RWPE1 (cell line): Measurements from ENCODE around the gene STRN.

Experiments used
- CTCF ChIA-PET: fragments of 350-600 bp; sonication (Branson Sonifier 250); formaldehyde crosslinking; extraction: SDS; loops from one replicate; lab custom pipeline; 2021; lab: Yijun Ruan, JAX
- POLR2A ChIA-PET: fragments of 400-600 bp; formaldehyde crosslinking; extraction: SDS; loops from one replicate; lab custom pipeline; 2020; ENCODE audit warnings: antibody characterized with exemption; ENCODE audit not compliant: low non-redundant PET; lab: Yijun Ruan, JAX
- DNase-seq: peaks from one replicate; pipeline ENCODE4 v3.0.0; 2012; ENCODE audit warnings: low spot score
- H3K27ac ChIP-seq: fragments of 450-650 bp; 2 replicates; pipeline ENCODE4 v1.5.1; 2017
- CTCF ChIP-seq: fragments of 450-650 bp; conservative IDR thresholded peaks from 2 replicates; pipeline ENCODE4 v1.5.1; 2017; ENCODE audit warnings: low read depth, mild to moderate bottlenecking

STRN gene

GRCh38 chr2:36818542-36818941, 147.8 kb downstream of the STRN start:
- POLR2A ChIA-PET = no interaction called here
- CTCF ChIA-PET = interaction anchor here (0.5 kb wide), 1 partner anchor 33 kb away, joined by 3 read pairs; no protein-coding TSS in a partner anchor
- no peak for DNase-seq
- H3K27ac ChIP-seq = no peak overlapping the region
- TF ChIP-seq CTCF = no peak

DNA sequence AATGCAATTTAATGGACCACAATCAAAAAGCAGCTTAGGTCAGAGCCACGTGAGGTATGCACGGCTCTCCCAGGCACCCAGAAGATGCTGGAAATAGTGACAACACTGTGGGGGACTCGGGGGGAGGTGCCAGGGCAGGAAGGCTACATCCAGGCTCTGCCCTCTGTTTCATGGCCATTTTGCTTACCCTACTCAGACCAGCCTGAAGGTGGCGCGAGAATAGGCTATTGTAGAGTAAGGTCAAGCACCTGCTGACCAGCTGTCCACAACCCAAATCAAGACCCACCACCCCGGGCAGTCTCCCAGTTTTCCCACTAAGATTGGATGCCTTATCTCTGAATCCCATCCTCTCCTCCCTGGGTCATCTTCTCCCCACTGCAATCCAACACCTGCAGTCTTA, 154.1 kb downstream of the STRN start:
- no peak for DNase-seq
- no peak for TF ChIP-seq CTCF
- ChIA-PET POLR2A (no interaction called here), CTCF (interaction anchor here (0.7 kb wide), 1 partner anchor 194 kb away, joined by 3 read pairs; no protein-coding TSS in a partner anchor)
- H3K27ac ChIP-seq = no peak overlapping the region

DNA sequence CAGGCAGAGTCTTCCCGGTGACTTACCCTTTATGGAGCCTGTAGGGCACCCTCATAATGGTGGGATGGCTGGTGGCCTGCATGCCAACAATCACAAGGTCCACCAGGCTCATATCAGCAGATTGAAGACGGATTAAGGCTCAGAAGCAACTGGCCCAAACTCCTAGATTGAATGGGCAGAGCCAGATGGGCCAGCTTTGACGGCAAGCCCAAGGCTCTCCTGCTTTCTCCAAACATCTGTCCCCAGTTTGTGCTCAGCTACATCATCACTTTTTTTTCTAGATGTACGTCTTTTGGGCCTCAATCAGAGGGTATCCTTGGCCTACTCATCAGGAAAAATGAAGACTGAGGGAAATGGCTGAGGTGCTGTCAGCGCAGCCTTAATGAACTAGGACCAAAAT, 155.3 kb downstream of the STRN start:
- H3K27ac ChIP-seq = no peak overlapping the region
- no peak for TF ChIP-seq CTCF
- ChIA-PET CTCF (no interaction called here), POLR2A (no interaction called here)
- no peak for DNase-seq

GRCh38 chr2:36809069-36809445, 157.3 kb downstream of the STRN start:
- ChIA-PET CTCF (no interaction called here), POLR2A (no interaction called here)
- no peak for DNase-seq
- TF ChIP-seq CTCF = no peak
- H3K27ac ChIP-seq = no peak overlapping the region

GRCh38 chr2:36808386-36809068, 157.8 kb downstream of the STRN start:
- ChIA-PET POLR2A (no interaction called here), CTCF (no interaction called here)
- TF ChIP-seq CTCF = no peak
- no peak overlapping the region for H3K27ac ChIP-seq
- no peak for DNase-seq

GRCh38 chr2:36807223-36807886, 159.0 kb downstream of the STRN start:
- no peak for DNase-seq
- H3K27ac ChIP-seq = no peak overlapping the region
- CTCF ChIA-PET = no interaction called here
- no peak for TF ChIP-seq CTCF
- POLR2A ChIA-PET = no interaction called here
